Esophagus muscularis mucosa (tissue), 3 donors: ENCODE results near the gene MGAT4C.

Experiments used
- POLR2A ChIP-seq: fragments of 450-650 bp; IDR thresholded peaks from one replicate; pipeline ENCODE4 v1.6.1; 2017; ENCODE audit warnings: antibody characterized with exemption, moderate library complexity, mild to moderate bottlenecking, low read depth
- TF ChIP-seq, protein P1 (sequence below), 3 experiments: fragments of 200-600 bp in 2 of 3; fragments of 450-650 bp in 1 of 3; sonication (generic) in 2 of 3; IDR thresholded peaks; one replicate each; pipeline ENCODE4 v1.5.1; 2017 to 2019; ENCODE audit warnings: antibody characterized with exemption in 3 of 3, mild to moderate bottlenecking in 2 of 3, moderate library complexity in 1 of 3

- TF ChIP-seq, protein P1, sequence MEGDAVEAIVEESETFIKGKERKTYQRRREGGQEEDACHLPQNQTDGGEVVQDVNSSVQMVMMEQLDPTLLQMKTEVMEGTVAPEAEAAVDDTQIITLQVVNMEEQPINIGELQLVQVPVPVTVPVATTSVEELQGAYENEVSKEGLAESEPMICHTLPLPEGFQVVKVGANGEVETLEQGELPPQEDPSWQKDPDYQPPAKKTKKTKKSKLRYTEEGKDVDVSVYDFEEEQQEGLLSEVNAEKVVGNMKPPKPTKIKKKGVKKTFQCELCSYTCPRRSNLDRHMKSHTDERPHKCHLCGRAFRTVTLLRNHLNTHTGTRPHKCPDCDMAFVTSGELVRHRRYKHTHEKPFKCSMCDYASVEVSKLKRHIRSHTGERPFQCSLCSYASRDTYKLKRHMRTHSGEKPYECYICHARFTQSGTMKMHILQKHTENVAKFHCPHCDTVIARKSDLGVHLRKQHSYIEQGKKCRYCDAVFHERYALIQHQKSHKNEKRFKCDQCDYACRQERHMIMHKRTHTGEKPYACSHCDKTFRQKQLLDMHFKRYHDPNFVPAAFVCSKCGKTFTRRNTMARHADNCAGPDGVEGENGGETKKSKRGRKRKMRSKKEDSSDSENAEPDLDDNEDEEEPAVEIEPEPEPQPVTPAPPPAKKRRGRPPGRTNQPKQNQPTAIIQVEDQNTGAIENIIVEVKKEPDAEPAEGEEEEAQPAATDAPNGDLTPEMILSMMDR (IDR thresholded peaks at IDR 0.05) = no peak
- no peak for TF ChIP-seq POLR2A
Measured at GRCh38 chr12:86228656-86229055, 27.5 kb downstream of the MGAT4C start.
